ENCODE results near the gene ZNF618.

DNA sequence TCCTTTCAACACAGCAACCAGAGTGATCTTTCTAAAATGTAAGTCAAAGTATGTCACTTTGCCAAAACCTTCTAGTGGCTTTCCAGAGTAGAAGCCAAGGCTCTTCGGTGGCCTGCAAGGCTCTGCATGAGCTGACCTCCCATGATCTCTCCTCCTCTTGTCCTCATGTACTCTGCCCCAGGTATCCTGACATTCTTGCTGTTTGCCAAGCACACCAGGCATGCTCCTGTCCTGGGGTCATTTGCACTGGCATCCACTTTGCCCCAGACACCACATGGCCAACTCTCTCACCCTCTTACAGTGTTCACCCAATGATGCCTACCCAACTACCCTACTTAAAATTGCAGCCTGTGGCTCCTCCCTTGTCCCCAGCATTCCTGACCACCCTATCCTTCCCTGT lies 86.3 kb downstream of the ZNF618 start:
- TF ChIP-seq POLR2A (IDR thresholded peaks at IDR 0.05): no peak
- TF ChIP-seq, protein P1, sequence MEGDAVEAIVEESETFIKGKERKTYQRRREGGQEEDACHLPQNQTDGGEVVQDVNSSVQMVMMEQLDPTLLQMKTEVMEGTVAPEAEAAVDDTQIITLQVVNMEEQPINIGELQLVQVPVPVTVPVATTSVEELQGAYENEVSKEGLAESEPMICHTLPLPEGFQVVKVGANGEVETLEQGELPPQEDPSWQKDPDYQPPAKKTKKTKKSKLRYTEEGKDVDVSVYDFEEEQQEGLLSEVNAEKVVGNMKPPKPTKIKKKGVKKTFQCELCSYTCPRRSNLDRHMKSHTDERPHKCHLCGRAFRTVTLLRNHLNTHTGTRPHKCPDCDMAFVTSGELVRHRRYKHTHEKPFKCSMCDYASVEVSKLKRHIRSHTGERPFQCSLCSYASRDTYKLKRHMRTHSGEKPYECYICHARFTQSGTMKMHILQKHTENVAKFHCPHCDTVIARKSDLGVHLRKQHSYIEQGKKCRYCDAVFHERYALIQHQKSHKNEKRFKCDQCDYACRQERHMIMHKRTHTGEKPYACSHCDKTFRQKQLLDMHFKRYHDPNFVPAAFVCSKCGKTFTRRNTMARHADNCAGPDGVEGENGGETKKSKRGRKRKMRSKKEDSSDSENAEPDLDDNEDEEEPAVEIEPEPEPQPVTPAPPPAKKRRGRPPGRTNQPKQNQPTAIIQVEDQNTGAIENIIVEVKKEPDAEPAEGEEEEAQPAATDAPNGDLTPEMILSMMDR (IDR thresholded peaks at IDR 0.05): no peak
- TF ChIP-seq EP300 (IDR thresholded peaks at IDR 0.05): no peak

Data from stomach (tissue), 4 donors.